Panc1 (cell line): ENCODE data around the gene PIBF1. TPM values are rescaled to one million over a fixed set of nuclear protein-coding genes. Genes with fewer than 3 reads are reported as not detected.

Source experiments
- ATAC-seq: fragments of 200-7000 bp; cut with Tn5 transposase; 2 replicates; pipeline ENCODE4 v1.9.1; 2020; ENCODE audit warnings: mild to moderate bottlenecking, moderate library complexity
- BruUV-seq: library from RNA; stranded (reverse); fragments of 400-500 nt; replicated peaks from 2 replicates; lab custom pipeline; 2021; lab: Mats Ljungman, UMichigan
- CTCF ChIA-PET: fragments of 300-600 bp; sonication (Branson Sonifier 250); formaldehyde crosslinking; loops from one replicate; lab custom pipeline; 2022; ENCODE audit warnings: antibody characterized with exemption; lab: Charles Lee
- POLR2A ChIA-PET: fragments of 300-600 bp; sonication (Branson Sonifier 250); formaldehyde crosslinking; loops from one replicate; lab custom pipeline; 2022; ENCODE audit warnings: antibody characterized with exemption; lab: Charles Lee
- DNase-seq: peaks from one replicate; pipeline ENCODE4 v3.0.0-alpha.2; 2010; ENCODE audit warnings: low read depth, low spot score
- H3K27ac ChIP-seq: 2 replicates; pipeline ENCODE4 v1.5.1; 2011; ENCODE audit warnings: mild to moderate bottlenecking, low read length, inconsistent platforms
- H3K27me3 ChIP-seq: fragments of 200-500 bp; sonication (Bioruptor generic); 2 replicates; pipeline ENCODE4 v1.6.0; 2014; ENCODE audit warnings: low read length, inconsistent platforms; ENCODE audit not compliant: control insufficient read depth, insufficient read depth
- H3K36me3 ChIP-seq: fragments of 200-500 bp; sonication (Bioruptor generic); 2 replicates; pipeline ENCODE4 v1.5.1; 2014; ENCODE audit warnings: inconsistent platforms, mild to moderate bottlenecking, low read length, moderate library complexity; ENCODE audit not compliant: control insufficient read depth, insufficient read depth
- H3K4me1 ChIP-seq: 2 replicates; pipeline ENCODE4 v1.5.1; 2011; ENCODE audit warnings: inconsistent platforms, mild to moderate bottlenecking, low read length, moderate library complexity; ENCODE audit not compliant: control insufficient read depth, insufficient read depth
- H3K4me3 ChIP-seq, 2 experiments: 2 replicates each; pipeline ENCODE4 v1.5.1; 2011 to 2012; ENCODE audit warnings: low read depth in 2 of 2, low read length in 2 of 2, mild to moderate bottlenecking in 2 of 2, inconsistent platforms in 1 of 2, moderate library complexity in 1 of 2
- H3K9me3 ChIP-seq: fragments of 200-500 bp; sonication (Bioruptor generic); 2 replicates; pipeline ENCODE4 v1.5.1; 2014; ENCODE audit warnings: low read depth, mild to moderate bottlenecking, inconsistent platforms, low read length, moderate library complexity; ENCODE audit not compliant: control insufficient read depth, insufficient read depth
- CTCF ChIP-seq: fragments of 450-650 bp; IDR thresholded peaks from 2 replicates; pipeline ENCODE4 v1.5.1; 2017; ENCODE audit warnings: mild to moderate bottlenecking
- POLR2AphosphoS5 ChIP-seq: IDR thresholded peaks from 2 replicates; pipeline ENCODE4 v1.6.1; 2012; ENCODE audit warnings: mild to moderate bottlenecking, low read depth, low read length, moderate library complexity
- REST ChIP-seq, 2 experiments: IDR thresholded peaks; 2 replicates each; pipeline ENCODE4 v1.6.1; 2011 to 2012; ENCODE audit warnings: low read depth in 2 of 2, control low read depth in 1 of 2, low read length in 1 of 2, mild to moderate bottlenecking in 1 of 2, moderate library complexity in 1 of 2; ENCODE audit not compliant: insufficient read depth in 1 of 2
- SIN3A ChIP-seq: IDR thresholded peaks from 2 replicates; pipeline ENCODE4 v1.6.1; 2012; ENCODE audit warnings: low read depth, mild to moderate bottlenecking, low read length, moderate library complexity, borderline replicate concordance; ENCODE audit not compliant: insufficient read depth
- TCF7L2 ChIP-seq: IDR thresholded peaks from 2 replicates; pipeline ENCODE4 v1.6.1; 2011; ENCODE audit warnings: mild to moderate bottlenecking, low read depth, low read length, inconsistent platforms
- in situ Hi-C: cut with HindIII; loops from 2 replicates; pipeline ENCODE4 v1.10.0; 2016; ENCODE audit warnings: low sequenced_read_pairs, low pct_unique_long_range_greater_than_20kb
- intact Hi-C: fragments of 100-400 bp; cut with micrococcal nuclease; formaldehyde crosslinking; loops from one replicate; pipeline ENCODE4 v1.10.0; 2022; ENCODE audit not compliant: unreplicated experiment
- total RNA-seq: library from RNA; stranded (reverse); gene quantifications from one replicate; pipeline ENCODE4 v1.2.1, GENCODE V29; 2021; ENCODE audit not compliant: unreplicated experiment

Gene PIBF1
- total RNA-seq, 1 experiment from 2014 or later = 11.7 TPM

GRCh38 chr13:72849571-72849970 lies 67.6 kb downstream of the PIBF1 start:
- no peak for TF ChIP-seq SIN3A
- no peak for TF ChIP-seq POLR2AphosphoS5
- no peak for TF ChIP-seq CTCF
- TF ChIP-seq REST (IDR thresholded peaks at IDR 0.05; ENCODE audit: insufficient read depth in 1 of 2, low read depth in 2 of 2, low read length in 1 of 2) = no peak
- no peak for TF ChIP-seq TCF7L2
- H3K36me3 ChIP-seq = no peaks in the 10 kb centered on the region; the same call in 1 of the 2 replicates
- CTCF ChIA-PET = no interaction called here
- no peak for ATAC-seq
- intact Hi-C loops = no loop called here
- no TSS peak for BruUV-seq
- H3K27ac ChIP-seq = no peak overlapping the region
- in situ Hi-C loops = no loop called here
- no peaks in the 10 kb centered on the region for H3K4me1 ChIP-seq
- no peak overlapping the region for H3K4me3 ChIP-seq
- no peaks in the 10 kb centered on the region for H3K27me3 ChIP-seq
- DNase-seq = no peak
- H3K9me3 ChIP-seq = no peaks in the 10 kb centered on the region
- POLR2A ChIA-PET = interaction anchor here (0.5 kb wide), 1 partner anchor 36 kb away, joined by 8 read pairs; no protein-coding TSS in a partner anchor

GRCh38 chr13:72850959-72851677 lies 69.2 kb downstream of the PIBF1 start:
- Histone ChIP-seq H3K9me3 (no peaks in the 10 kb centered on the region; the same call in 1 of the 2 replicates), H3K4me1 (no peaks in the 10 kb centered on the region), H3K36me3 (no peaks in the 10 kb centered on the region; the same call in 1 of the 2 replicates), H3K4me3 (no peak overlapping the region), H3K27ac (no peak overlapping the region), H3K27me3 (no peaks in the 10 kb centered on the region)
- ATAC-seq (no peak), DNase-seq (no peak)
- ChIA-PET CTCF (no interaction called here), POLR2A (no interaction called here)
- intact Hi-C loops (no loop called here), in situ Hi-C loops (no loop called here)
- TF ChIP-seq TCF7L2 (no peak), SIN3A (no peak), REST (IDR thresholded peaks at IDR 0.05; ENCODE audit: insufficient read depth in 1 of 2, low read depth in 2 of 2, low read length in 1 of 2) (no peak), POLR2AphosphoS5 (no peak), CTCF (no peak)
- BruUV-seq = no TSS peak
